Measurements from ENCODE around the gene KIF1A.
"Not testable (repeated sequence)": the region's sequence is repeated elsewhere in the genome, so short reads cannot be mapped to it uniquely, and the experiment has no call there.

Gene KIF1A

GRCh38 chr2:240717181-240717641, 102.8 kb downstream of the KIF1A start:
- DNase-seq, result no peak

- DNase-seq, result no peak
These were observed 103.8 kb downstream of the KIF1A start for GRCh38 chr2:240716130-240716798.

GRCh38 chr2:240714747-240715725, 105.0 kb downstream of the KIF1A start:
- no peak for DNase-seq

GRCh38 chr2:240713928-240714746, 105.9 kb downstream of the KIF1A start:
- DNase-seq, result no peak

- no peak for DNase-seq
These were observed 106.7 kb downstream of the KIF1A start for GRCh38 chr2:240713071-240713927.

GRCh38 chr2:240712121-240712520, 107.9 kb downstream of the KIF1A start:
- no peak for DNase-seq

- no peak for DNase-seq
These were observed 108.3 kb downstream of the KIF1A start for GRCh38 chr2:240711701-240712100.

GRCh38 chr2:240711296-240711695, 108.7 kb downstream of the KIF1A start:
- no peak for DNase-seq

GRCh38 chr2:240708457-240708856, 111.6 kb downstream of the KIF1A start:
- DNase-seq, result no peak

- DNase-seq, result no peak
These were observed 112.2 kb downstream of the KIF1A start for GRCh38 chr2:240707821-240708220.

- DNase-seq, result no peak
These were observed 112.8 kb downstream of the KIF1A start for GRCh38 chr2:240707043-240707756.

- DNase-seq, result no peak
These were observed 114.7 kb downstream of the KIF1A start for GRCh38 chr2:240705204-240705791.

- DNase-seq, result no peak
These were observed 115.4 kb downstream of the KIF1A start for GRCh38 chr2:240704651-240705050.

- DNase-seq, result no peak
These were observed 116.3 kb downstream of the KIF1A start for GRCh38 chr2:240703417-240704341.

- DNase-seq, result no peak
These were observed 117.4 kb downstream of the KIF1A start for GRCh38 chr2:240702640-240703011.

- no peak for DNase-seq
These were observed 118.0 kb downstream of the KIF1A start for GRCh38 chr2:240701736-240702639.

- no peak for DNase-seq
These were observed 118.8 kb downstream of the KIF1A start for GRCh38 chr2:240701091-240701735.

- not testable (repeated sequence) for DNase-seq
These were observed 119.4 kb downstream of the KIF1A start for GRCh38 chr2:240700616-240701015.

Data from NCI-H1417 treated with DMSO at 0.1 percent for 48 hours (cell line).